ENCODE results near the gene METTL4. TPM values are rescaled to one million over a fixed set of nuclear protein-coding genes. Genes with fewer than 3 reads are reported as not detected.

METTL4 gene, protein sequence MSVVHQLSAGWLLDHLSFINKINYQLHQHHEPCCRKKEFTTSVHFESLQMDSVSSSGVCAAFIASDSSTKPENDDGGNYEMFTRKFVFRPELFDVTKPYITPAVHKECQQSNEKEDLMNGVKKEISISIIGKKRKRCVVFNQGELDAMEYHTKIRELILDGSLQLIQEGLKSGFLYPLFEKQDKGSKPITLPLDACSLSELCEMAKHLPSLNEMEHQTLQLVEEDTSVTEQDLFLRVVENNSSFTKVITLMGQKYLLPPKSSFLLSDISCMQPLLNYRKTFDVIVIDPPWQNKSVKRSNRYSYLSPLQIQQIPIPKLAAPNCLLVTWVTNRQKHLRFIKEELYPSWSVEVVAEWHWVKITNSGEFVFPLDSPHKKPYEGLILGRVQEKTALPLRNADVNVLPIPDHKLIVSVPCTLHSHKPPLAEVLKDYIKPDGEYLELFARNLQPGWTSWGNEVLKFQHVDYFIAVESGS
- total RNA-seq: 10 to 100 TPM in 3 of 8 experiments, 1 to 10 TPM in 5; 4.7 to 14.1 (median 7.6) TPM

DNA sequence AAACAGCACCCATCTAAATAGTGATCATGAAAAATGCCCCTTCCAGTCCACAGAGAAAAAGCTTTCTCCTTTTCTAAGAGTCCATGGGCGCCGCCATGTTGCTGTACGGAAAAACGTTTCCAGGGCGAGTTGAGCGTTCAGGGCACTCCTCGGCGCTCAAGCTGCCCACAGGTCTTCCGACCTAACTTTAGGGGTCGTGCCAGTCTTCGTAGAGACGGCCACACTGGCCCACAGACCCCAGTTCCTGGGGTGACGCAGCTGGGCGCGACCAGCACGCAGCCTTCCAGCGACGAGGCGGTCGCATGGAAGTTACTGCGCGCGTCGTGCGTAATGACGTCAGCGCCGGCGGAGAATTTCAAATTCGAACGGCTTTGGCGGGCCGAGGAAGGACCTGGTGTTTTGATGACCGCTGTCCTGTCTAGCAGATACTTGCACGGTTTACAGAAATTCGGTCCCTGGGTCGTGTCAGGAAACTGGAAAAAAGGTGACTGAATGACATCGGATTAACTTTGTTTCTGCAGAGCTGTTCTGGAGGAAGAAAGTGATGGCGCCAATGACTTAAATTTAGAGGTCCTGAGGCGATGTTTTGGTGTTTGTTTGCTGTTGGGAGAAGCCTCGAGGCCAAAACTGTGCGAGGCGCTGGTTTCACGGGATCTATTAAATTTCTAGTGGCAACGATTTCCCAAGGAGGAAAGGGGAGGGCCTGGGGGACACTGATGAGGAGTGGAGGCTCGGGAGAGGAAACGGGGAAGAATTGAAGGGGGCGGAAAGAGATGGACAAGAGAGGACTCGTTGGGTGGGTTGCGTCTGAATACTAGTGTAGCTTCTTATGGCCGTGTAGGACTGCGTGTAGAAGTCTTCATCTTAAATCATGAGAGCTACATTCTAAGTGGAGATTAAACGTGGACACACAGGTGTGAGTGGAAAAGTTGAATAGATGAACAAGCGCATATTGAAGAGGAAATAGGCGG is at the start of gene METTL4, which contains the start of gene NDC80:
Gene METTL4, minus strand, starts transcription at position 306 of the 971 bp plus-strand sequence. CDS start 4,289 bp downstream, outside the sequence.
Gene NDC80, plus strand, starts transcription at position 358 of the 971 bp plus-strand sequence. CDS start 1,429 bp downstream, outside the sequence.
- WGBS, 10 experiments: 0 to 2% (median 0%) methylated on average over 1 to 41 of the region's 55 CpGs

GRCh38 chr18:2618009-2618408 is 46.7 kb upstream of the METTL4 start:
- peak; percentile 65 to 95 (median 70) for ATAC-seq (replicated peaks in 6 of 8)
- in situ Hi-C loops (cut with MboI; ENCODE audit: low pct_unique_long_range_greater_than_20kb in 2 of 9, low sequenced_read_pairs in 9 of 9, unreplicated experiment in 9 of 9): no loop called here
- Histone ChIP-seq H3K27ac (no peak overlapping the region), H3K4me3 (no peak overlapping the region), H3K4me1 (replicated peaks in 1 of 2) (peaks cover 7 to 9% of the 10 kb centered on the region in 2 donors)
- WGBS, 10 experiments: 40 to 100% (median 67%) methylated on average over 1 to 4 of the region's 4 CpGs; no CpG with 5 or more reads in 2 of the 10 experiments

More for the DNA sequence above, at the start of gene METTL4, which contains the start of gene NDC80:
- Histone ChIP-seq H3K4me3 (peak within 1 kb of the TSS; percentile 89 to 96 (median 92)), H3K27ac (peak within 1 kb of the TSS; percentile 100), H3K4me1 (replicated peaks in 1 of 2) (peaks cover 9 to 11% of the 10 kb centered on the region in 2 donors)
- in situ Hi-C loops (cut with MboI; ENCODE audit: low pct_unique_long_range_greater_than_20kb in 2 of 9, low sequenced_read_pairs in 9 of 9, unreplicated experiment in 9 of 9): loop anchor here in 4 of 9 experiments (25.0 kb wide), 1 partner anchor 1709 kb away; no protein-coding TSS in a partner anchor
- peak; percentile 81 to 94 (median 90) for ATAC-seq (replicated peaks in 6 of 8)

- peak in 3 of 8 experiments; percentile 20 to 56 (median 50) for ATAC-seq (replicated peaks in 6 of 8)
- Histone ChIP-seq H3K4me1 (replicated peaks in 1 of 2) (peaks cover 7 to 9% of the 10 kb centered on the region in 2 donors), H3K27ac (peak overlapping the region in 1 of 2 donors; percentile 36), H3K4me3 (no peak overlapping the region)
- 58 to 100% (median 71%) methylated on average over 1 to 4 of the region's 4 CpGs; no CpG with 5 or more reads in 1 of the 10 experiments for WGBS, 10 experiments
- in situ Hi-C loops (cut with MboI; ENCODE audit: low pct_unique_long_range_greater_than_20kb in 2 of 9, low sequenced_read_pairs in 9 of 9, unreplicated experiment in 9 of 9): no loop called here
These were observed 46.2 kb upstream of the METTL4 start for GRCh38 chr18:2617401-2617998.

DNA sequence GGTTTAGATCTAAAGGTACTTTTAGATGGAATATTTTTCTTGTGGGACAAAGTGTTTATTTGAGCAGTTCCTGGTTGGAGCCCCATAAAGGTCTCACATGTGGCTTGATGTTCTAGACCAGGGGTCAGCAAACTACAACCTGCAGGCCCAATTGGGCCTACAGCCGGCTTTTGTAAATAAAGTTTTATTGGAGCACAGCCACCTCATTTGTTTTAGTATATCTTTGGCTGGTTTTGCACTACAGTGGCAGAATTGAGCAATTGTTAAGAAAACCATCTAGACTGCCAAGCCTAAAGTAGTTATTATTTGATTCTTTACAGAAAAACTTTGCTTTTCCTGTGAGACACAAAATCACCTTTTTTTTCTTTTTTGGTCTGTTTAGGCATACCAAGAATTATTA is 41.7 kb upstream of the METTL4 start:
- WGBS, 10 experiments: 88 to 100% (median 95%) methylated on average over 1 of the region's 1 CpG; no CpG with 5 or more reads in 4 of the 10 experiments
- Histone ChIP-seq H3K27ac (no peak overlapping the region), H3K4me1 (replicated peaks in 1 of 2) (peaks cover 7 to 9% of the 10 kb centered on the region in 2 donors), H3K4me3 (no peak overlapping the region)
- no peak for ATAC-seq (replicated peaks in 6 of 8)
- in situ Hi-C loops (cut with MboI; ENCODE audit: low pct_unique_long_range_greater_than_20kb in 2 of 9, low sequenced_read_pairs in 9 of 9, unreplicated experiment in 9 of 9): no loop called here

DNA sequence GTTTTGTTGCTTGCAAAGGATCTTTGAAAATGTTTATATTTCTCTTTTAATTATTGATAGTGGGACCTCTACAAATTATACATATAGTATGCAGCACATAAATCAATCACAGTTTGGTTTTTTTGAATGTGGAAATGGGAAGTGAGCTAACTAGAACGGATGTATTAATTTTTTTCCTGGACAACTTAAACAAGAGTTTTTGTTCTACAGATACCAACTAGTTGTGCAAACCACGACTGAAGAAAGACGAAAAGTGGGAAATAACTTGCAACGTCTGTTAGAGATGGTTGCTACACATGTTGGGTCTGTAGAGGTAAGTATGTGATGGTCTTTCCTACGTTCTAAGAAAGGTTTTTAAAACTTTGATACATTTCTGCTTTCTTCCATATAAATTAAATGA is 39.2 kb upstream of the METTL4 start:
- ATAC-seq (replicated peaks in 6 of 8): no peak
- WGBS, 10 experiments: 79 to 100% (median 93%) methylated on average over 3 to 5 of the region's 5 CpGs
- Histone ChIP-seq H3K4me3 (no peak overlapping the region), H3K27ac (no peak overlapping the region), H3K4me1 (replicated peaks in 1 of 2) (no peaks in the 10 kb centered on the region)
- in situ Hi-C loops (cut with MboI; ENCODE audit: low pct_unique_long_range_greater_than_20kb in 2 of 9, low sequenced_read_pairs in 9 of 9, unreplicated experiment in 9 of 9): no loop called here

GRCh38 chr18:2609604-2610003 is 38.3 kb upstream of the METTL4 start:
- ATAC-seq (replicated peaks in 6 of 8): no peak
- Histone ChIP-seq H3K27ac (no peak overlapping the region), H3K4me1 (replicated peaks in 1 of 2) (no peaks in the 10 kb centered on the region), H3K4me3 (no peak overlapping the region)
- 86 to 100% (median 94%) methylated on average over 1 to 2 of the region's 2 CpGs; no CpG with 5 or more reads in 4 of the 10 experiments for WGBS, 10 experiments
- in situ Hi-C loops (cut with MboI; ENCODE audit: low pct_unique_long_range_greater_than_20kb in 2 of 9, low sequenced_read_pairs in 9 of 9, unreplicated experiment in 9 of 9): no loop called here

GRCh38 chr18:2606335-2606734 is 35.0 kb upstream of the METTL4 start:
- Histone ChIP-seq H3K4me3 (no peak overlapping the region), H3K27ac (no peak overlapping the region), H3K4me1 (replicated peaks in 1 of 2) (no peaks in the 10 kb centered on the region)
- in situ Hi-C loops (cut with MboI; ENCODE audit: low pct_unique_long_range_greater_than_20kb in 2 of 9, low sequenced_read_pairs in 9 of 9, unreplicated experiment in 9 of 9): no loop called here
- 71 to 100% (median 100%) methylated on average over 1 to 2 of the region's 2 CpGs; no CpG with 5 or more reads in 2 of the 10 experiments for WGBS, 10 experiments
- no peak for ATAC-seq (replicated peaks in 6 of 8)

GRCh38 chr18:2602844-2603243 is 31.5 kb upstream of the METTL4 start:
- H3K4me1 ChIP-seq (replicated peaks in 1 of 2): no peaks in the 10 kb centered on the region
- H3K4me3 ChIP-seq: no peak overlapping the region
- ATAC-seq (replicated peaks in 6 of 8): no peak
- in situ Hi-C loops (cut with MboI; ENCODE audit: low pct_unique_long_range_greater_than_20kb in 2 of 9, low sequenced_read_pairs in 9 of 9, unreplicated experiment in 9 of 9): no loop called here
- no peak overlapping the region for H3K27ac ChIP-seq

- no peaks in the 10 kb centered on the region for H3K4me1 ChIP-seq (replicated peaks in 1 of 2)
- in situ Hi-C loops (cut with MboI; ENCODE audit: low pct_unique_long_range_greater_than_20kb in 2 of 9, low sequenced_read_pairs in 9 of 9, unreplicated experiment in 9 of 9): no loop called here
- no peak overlapping the region for H3K27ac ChIP-seq
- 89 to 100% (median 97%) methylated on average over 1 to 5 of the region's 5 CpGs for whole genome bisulfite sequencing, 10 experiments
- no peak overlapping the region for H3K4me3 ChIP-seq
- no peak for ATAC-seq (replicated peaks in 6 of 8)
These were observed 26.3 kb upstream of the METTL4 start for GRCh38 chr18:2597639-2598038.

DNA sequence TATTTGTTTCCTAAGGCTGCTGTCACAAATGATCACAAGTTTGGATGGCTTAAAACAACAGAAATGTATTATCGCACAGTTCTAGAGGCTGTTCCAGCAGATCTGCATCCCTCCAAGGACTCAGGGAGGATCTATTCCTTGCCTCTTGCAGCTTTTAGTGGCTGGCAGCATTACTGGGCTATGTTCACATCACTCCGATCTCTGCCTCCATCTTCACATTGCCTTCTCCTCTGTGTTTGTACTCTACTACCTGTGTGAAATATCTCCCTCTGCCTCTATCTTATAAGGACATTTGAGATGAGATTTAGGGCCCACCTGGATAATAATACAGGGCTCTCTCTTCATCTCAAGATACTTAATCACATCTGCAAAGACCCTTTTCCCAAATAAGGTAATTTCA is 19.0 kb upstream of the METTL4 start:
- peaks cover 0 to 2% of the 10 kb centered on the region in 2 donors for H3K4me1 ChIP-seq (replicated peaks in 1 of 2)
- no peak for ATAC-seq (replicated peaks in 6 of 8)
- no peak overlapping the region for H3K4me3 ChIP-seq
- H3K27ac ChIP-seq: no peak overlapping the region
- in situ Hi-C loops (cut with MboI; ENCODE audit: low pct_unique_long_range_greater_than_20kb in 2 of 9, low sequenced_read_pairs in 9 of 9, unreplicated experiment in 9 of 9): no loop called here
- 100% methylated on average over 1 to 2 of the region's 2 CpGs; no CpG with 5 or more reads in 4 of the 10 experiments for WGBS, 10 experiments

GRCh38 chr18:2589345-2590068 is 18.2 kb upstream of the METTL4 start:
- Histone ChIP-seq H3K4me1 (replicated peaks in 1 of 2) (peaks cover 0 to 2% of the 10 kb centered on the region in 2 donors), H3K27ac (no peak overlapping the region), H3K4me3 (no peak overlapping the region)
- WGBS, 10 experiments: 80 to 100% (median 93%) methylated on average over 1 to 3 of the region's 3 CpGs; no CpG with 5 or more reads in 1 of the 10 experiments
- in situ Hi-C loops (cut with MboI; ENCODE audit: low pct_unique_long_range_greater_than_20kb in 2 of 9, low sequenced_read_pairs in 9 of 9, unreplicated experiment in 9 of 9): no loop called here
- no peak for ATAC-seq (replicated peaks in 6 of 8)

All from motor neuron (in vitro differentiated cells).